HG03060 (cell line): ENCODE data around the gene IGFBP7.

Source experiments
- ATAC-seq: cut with Tn5 transposase; IDR thresholded peaks from one replicate; pipeline ENCODE4 v1.9.1; 2021; ENCODE audit warnings: low read depth, moderate number of reproducible peaks; ENCODE audit not compliant: unreplicated experiment

The IGFBP7 gene

DNA sequence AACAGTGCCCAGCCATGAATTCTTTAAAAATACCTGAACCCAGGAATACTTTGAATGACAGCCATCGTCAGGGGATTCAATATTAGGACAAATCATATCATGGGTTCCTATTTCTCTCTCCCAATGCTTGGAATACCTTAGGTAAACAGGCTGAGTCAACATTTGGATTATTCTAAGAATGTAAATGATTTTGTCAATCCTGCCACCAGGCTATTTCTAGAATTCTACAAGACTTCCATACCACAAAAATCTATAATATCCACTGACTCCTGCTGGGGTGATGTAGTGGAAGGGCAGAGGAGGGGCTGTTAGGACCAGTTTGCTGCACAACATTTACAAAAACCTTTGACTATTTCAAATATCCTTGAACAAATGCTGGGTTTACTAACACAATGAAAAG is 65.2 kb downstream of the IGFBP7 start:
- no peak for ATAC-seq

DNA sequence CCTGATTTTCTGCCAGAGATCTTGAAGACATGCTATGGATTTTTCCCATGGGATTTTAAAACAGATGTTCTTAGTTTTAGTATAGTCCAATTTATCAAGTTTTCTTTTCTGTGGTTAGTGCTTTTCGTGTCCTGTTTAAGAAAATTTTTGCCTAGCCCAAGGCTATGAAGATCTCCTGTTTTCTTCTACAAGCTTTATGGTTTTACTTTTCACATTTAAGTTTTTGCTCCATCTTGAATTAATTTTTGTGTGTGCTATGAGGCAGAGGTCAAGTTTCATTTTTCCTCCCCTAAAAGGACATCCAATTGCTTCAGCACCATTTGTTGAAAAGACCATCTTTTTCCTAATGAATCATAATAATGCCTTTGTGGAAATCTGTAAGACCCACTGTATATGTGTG is 65.9 kb downstream of the IGFBP7 start:
- ATAC-seq: no peak

DNA sequence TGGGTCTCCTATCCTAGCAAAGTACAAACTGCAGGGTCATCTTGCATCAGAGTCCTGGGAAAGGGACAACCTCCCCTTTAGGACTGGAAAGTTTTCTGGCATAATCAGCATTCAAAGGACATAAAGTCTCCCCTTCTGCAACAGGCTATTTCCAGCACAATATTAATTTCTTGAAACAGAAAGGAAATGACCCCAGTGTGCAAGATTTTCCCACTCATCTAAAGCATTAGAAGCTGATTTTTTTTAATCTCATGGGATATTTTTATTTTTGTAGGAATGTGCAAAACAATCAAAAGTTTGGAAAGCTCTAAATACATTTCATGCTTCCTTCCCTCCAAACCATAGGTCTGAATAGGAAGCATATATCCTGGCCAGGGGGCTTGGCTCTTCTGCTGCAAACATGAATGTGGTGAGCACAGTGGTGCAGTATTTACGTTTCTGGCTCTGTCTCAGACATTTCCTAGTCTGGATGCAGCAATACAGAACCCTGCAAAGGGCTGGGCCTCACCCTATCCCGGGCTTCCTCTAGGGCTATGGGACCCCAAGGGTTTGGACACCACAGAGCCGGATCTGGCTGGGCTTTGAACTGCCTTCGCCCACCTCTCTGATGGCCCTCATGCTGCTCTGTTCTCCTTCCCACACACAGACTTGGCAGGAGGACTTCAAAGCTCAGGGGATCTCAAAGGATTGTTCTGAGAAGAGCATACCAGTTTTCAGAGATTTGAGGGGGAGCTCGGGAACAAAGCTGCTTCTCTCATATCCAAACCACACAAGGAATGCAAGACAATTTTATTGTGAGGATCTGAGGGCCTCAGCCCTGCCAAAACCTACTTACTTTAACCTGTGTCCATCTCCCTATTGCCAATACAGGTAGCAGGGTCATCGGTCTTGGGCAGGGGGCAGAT is 66.6 kb downstream of the IGFBP7 start:
- ATAC-seq: no peak

DNA sequence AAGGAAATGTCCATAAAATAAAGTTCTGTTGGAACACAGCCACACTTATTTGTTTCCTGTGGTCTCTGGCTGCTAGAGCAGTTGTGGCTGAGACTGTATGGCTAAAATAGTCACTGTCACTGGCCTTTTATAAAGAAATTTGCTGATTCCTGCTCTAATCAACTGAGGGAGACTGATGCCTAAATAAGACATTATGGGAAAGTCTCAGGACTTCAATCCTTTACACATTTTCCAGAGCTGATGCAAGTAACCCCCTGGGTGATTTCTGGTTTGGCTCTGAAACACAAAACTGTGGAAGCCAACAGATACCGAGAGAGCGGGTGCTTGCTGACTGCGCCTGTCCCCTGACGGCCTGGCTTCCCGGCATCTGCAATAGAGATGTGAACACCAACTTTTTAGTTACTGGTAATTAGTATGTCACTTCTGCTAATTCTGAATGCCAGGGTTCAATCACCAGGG is 67.4 kb downstream of the IGFBP7 start:
- ATAC-seq: no peak

DNA sequence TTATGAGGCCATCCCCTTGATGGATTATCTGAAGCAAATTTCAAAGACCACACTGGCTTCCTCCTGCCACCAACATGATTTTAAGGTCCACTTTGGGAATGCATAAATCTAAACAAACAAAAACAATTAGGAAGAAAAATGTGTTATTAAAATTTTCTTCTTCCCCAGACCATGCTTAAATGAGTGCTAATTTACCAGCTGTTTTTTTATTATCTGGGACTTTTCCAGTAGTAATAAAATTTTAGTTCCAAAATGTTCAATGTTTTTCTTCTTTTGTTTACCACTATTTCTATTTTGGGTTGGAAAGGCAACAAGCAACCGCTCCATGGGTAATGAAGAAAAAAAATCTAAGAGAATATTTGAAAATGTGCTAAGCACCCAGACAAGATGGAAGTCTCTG is 69.2 kb downstream of the IGFBP7 start:
- ATAC-seq: no peak

DNA sequence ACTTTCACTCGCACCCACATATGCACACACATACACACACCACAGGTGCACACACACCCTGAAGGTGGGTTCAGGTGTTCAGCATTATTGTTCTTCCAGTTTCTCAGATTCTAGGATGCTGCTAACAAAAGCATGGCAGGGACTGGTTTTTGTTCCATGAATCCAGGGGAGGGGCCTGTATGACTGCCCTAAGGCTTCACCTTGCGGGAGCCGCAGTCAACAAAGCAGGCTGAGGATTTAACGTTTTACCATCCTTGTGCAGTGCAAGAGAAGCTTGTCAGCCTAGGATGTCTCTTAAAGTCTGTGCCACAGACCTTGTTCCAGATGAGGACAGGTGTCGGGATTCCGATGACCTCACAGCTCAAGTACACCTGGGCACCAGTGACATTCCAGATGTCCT is 69.7 kb downstream of the IGFBP7 start:
- ATAC-seq: no peak

GRCh38 chr4:57039345-57039744 is 70.8 kb downstream of the IGFBP7 start:
- ATAC-seq: no peak

- ATAC-seq: no peak
Observed at GRCh38 chr4:57037982-57038604, 72.1 kb downstream of the IGFBP7 start.

GRCh38 chr4:57034520-57034919 is 75.7 kb downstream of the IGFBP7 start:
- no peak for ATAC-seq

DNA sequence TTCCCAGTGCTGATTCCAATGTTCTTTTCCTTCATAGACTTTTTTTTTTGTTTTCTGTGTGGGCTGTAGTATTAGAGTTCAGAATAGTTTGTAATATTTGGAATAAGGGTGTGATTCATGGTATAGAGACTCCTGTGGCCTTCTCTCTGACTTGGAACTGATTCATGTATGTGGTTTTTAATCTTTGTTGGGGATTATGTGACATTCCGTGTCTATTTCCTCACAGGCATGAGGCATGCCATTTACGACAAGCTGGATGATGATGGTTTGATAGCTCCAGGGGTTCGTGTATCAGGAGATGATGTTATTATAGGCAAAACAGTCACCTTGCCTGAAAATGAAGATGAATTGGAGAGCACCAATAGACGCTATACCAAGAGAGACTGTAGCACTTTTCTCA is 87.1 kb downstream of the IGFBP7 start:
- no peak for ATAC-seq

GRCh38 chr4:57020467-57021101 is 89.6 kb downstream of the IGFBP7 start:
- ATAC-seq: no peak

GRCh38 chr4:57018980-57019379 is 91.2 kb downstream of the IGFBP7 start:
- no peak for ATAC-seq

- no peak for ATAC-seq
Observed at GRCh38 chr4:57013543-57014120, 96.6 kb downstream of the IGFBP7 start.

- no peak for ATAC-seq
Observed at GRCh38 chr4:56999751-57000150, 110.4 kb downstream of the IGFBP7 start.

GRCh38 chr4:56995525-56995924 is 114.7 kb downstream of the IGFBP7 start:
- no peak for ATAC-seq

DNA sequence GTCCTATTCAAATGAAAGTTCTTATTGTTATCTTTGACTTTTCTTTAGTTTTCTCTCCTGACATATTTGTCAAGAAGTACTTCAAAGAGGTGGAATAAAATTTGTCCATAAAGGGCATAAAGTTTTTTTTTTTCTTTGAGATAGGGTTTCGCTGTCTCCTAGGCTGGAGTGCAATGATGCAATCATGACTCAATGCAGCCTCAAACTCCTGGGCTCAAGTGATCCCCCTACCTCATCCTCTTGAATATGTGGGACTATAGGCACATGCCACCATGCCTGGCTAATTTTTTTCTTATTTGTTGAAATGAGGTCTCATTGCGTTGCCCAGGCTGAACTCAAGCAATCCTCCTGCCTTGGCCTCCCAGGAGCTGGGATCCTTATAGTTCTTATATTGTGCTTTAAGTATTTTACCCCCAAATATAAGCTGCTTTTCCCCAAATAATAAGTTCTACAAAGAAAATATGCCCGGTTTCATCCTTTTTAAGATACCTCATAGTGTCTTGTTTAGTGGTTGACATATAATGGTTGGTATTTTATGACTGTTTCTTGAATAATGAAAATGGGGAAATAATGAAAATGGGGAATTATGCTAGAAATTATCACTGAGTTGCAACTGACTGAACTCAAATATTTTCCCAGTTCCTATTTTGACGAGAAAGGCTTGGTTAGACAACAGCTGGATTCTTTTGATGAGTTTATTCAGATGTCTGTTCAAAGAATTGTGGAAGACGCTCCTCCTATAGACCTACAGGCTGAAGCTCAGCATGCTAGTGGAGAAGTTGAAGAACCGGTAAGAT is 119.9 kb downstream of the IGFBP7 start:
- ATAC-seq: no peak

DNA sequence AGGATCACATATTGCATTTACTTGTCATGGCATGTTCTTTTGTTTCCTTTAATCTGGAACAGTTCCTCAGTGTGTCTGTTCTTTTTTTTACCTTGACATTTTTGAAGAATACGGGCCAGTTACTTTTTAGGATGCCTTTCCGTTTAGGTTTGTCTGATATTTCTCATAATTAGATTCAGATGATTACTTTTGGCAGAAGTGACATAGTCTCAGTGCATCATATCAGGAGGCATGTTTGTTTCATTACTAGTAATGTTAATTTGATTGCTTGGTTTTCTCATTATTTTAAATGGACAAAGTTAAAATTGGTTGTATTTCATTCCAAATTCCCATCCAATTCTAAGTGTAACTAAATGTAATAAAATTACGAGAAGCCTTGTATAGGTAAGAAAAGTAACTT is 123.2 kb downstream of the IGFBP7 start:
- ATAC-seq: no peak

GRCh38 chr4:56986192-56986591 is 124.0 kb downstream of the IGFBP7 start:
- ATAC-seq: no peak

- ATAC-seq: no peak
Observed at GRCh38 chr4:56981795-56982201, 128.4 kb downstream of the IGFBP7 start.
